ENCODE measurements around the gene GSK3B.

GSK3B gene

DNA sequence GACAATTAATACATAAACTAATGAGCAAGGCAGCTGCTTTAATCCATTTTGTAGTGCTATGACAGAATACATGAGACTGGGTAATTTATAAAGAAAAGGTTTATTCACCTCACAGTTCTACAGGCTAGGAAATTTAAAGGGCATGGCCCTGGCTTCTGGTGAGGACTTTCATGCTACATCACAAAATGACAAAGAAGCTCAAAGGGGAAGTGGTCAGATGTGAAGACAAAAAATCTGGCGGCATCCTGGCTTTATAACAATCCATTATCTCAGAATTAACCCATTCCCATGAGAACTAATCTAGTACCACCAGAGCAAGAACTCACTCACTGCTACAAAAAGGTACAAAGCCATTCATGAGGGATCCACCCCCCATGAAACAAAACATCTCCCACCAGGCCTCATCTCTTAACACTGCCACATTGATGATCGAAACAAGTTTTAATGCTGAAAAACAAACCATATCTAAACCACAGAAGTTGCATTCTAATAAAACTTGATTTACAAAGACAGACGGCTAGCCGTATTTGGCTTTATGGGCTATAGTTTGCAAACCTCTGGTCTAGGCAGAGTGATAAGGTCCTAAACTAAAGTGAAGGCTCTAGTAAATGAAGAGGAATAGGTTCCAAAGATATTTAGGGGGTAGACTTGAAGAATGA, 44.2 kb downstream of the GSK3B start:
- peaks cover 0 to 10% (median 3%) of the 10 kb centered on the region in 4 experiments for H3K36me3 ChIP-seq (ENCODE audit: control insufficient read depth in 4 of 4, insufficient read depth in 4 of 4, low read length in 3 of 4)
- peak in 2 of 3 donors; percentile 60 to 70 for DNase-seq
- peaks cover 1 to 21% (median 8%) of the 10 kb centered on the region in 5 experiments for H3K9me3 ChIP-seq (ENCODE audit: control extremely low read depth in 1 of 5, control insufficient read depth in 4 of 5, insufficient read depth in 2 of 5, low read depth in 1 of 5, low read length in 4 of 5)
- H3K4me1 ChIP-seq (ENCODE audit: control extremely low read depth in 1 of 4, control insufficient read depth in 4 of 4, insufficient read depth in 4 of 4, low read length in 3 of 4) = peaks cover 0 to 18% (median 10%) of the 10 kb centered on the region in 4 experiments
- ChIA-PET CTCF (no interaction called here), POLR2A (no interaction called here)
- WGBS (ENCODE audit: insufficient coverage) = 40% methylated on average over 2 of the region's 4 CpGs
- H3K4me3 ChIP-seq (ENCODE audit: control insufficient read depth in 1 of 7, extremely low read depth in 1 of 7, insufficient read depth in 4 of 7, low read depth in 2 of 7, low read length in 6 of 7) = no peak overlapping the region
- no peaks in the 10 kb centered on the region for H3K27me3 ChIP-seq (replicated peaks in 2 of 5; ENCODE audit: control insufficient read depth in 4 of 5, insufficient read depth in 5 of 5, low read length in 4 of 5)
- H3K27ac ChIP-seq (ENCODE audit: insufficient read depth in 1 of 2, low read depth in 1 of 2, low read length in 2 of 2, poor library complexity in 1 of 2, severe bottlenecking in 2 of 2) = no peak overlapping the region

DNA sequence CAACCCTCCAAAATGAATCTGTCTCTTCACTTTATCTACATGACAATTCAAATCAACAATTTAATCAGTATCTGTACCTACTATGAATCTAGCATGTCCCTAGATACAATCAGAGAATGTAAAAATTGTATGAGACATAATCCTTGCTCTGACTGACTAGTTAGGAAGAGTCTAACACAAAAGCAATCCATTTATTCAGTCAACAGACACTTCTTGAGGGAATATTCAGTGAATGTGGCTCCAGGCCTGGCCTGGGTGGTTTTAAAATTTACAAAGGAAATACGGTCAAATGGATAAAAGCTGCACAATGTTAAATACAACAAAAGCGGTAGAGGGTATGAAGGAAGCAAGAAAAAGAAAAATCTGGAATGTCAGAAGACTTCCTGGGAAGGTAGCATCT, 45.2 kb downstream of the GSK3B start:
- H3K27me3 ChIP-seq (replicated peaks in 2 of 5; ENCODE audit: control insufficient read depth in 4 of 5, insufficient read depth in 5 of 5, low read length in 4 of 5) = no peaks in the 10 kb centered on the region
- H3K9me3 ChIP-seq (ENCODE audit: control extremely low read depth in 1 of 5, control insufficient read depth in 4 of 5, insufficient read depth in 2 of 5, low read depth in 1 of 5, low read length in 4 of 5) = peaks cover 2 to 24% (median 8%) of the 10 kb centered on the region in 5 experiments
- POLR2A ChIA-PET = no interaction called here
- CTCF ChIA-PET = no interaction called here
- no peak overlapping the region for H3K27ac ChIP-seq (ENCODE audit: insufficient read depth in 1 of 2, low read depth in 1 of 2, low read length in 2 of 2, poor library complexity in 1 of 2, severe bottlenecking in 2 of 2)
- no peak for DNase-seq
- no peak overlapping the region for H3K4me3 ChIP-seq (ENCODE audit: control insufficient read depth in 1 of 7, extremely low read depth in 1 of 7, insufficient read depth in 4 of 7, low read depth in 2 of 7, low read length in 6 of 7)
- H3K4me1 ChIP-seq (ENCODE audit: control extremely low read depth in 1 of 4, control insufficient read depth in 4 of 4, insufficient read depth in 4 of 4, low read length in 3 of 4) = peaks cover 0 to 18% (median 10%) of the 10 kb centered on the region in 4 experiments
- peaks cover 0 to 9% (median 3%) of the 10 kb centered on the region in 4 experiments for H3K36me3 ChIP-seq (ENCODE audit: control insufficient read depth in 4 of 4, insufficient read depth in 4 of 4, low read length in 3 of 4)
- 50% methylated on average over 2 of the region's 2 CpGs for WGBS (ENCODE audit: insufficient coverage)

DNA sequence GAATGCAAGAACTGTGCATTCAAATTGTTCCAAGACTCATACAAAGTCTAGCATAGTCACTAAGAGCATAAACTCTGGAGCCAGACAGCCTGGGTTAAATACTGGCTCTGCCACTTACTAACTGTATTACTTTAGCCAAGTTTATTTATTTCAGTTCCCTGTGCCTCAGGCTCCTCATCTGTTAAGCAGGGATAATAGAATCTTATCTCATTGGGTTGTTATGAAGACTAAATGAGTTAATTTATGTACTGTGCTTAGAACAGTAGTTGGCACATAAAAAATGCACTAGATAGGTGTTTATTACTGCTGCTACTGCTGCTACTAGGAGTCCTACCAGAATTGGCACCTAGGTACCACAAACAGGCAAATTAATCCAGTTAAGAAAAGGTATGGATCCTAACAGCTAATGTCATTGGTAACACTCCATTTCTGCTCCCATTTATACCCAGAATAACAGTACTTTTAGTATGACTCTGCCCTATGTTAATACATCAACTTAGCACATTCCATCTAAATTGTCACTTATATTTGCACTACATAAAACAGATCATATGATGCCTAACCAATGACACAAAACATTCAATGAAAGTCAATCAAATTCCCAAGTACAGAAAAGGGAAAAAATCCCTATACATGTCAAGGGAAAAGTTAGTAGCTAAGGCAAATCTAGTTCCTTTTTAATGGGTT, 45.7 kb downstream of the GSK3B start:
- no peak for DNase-seq
- peaks cover 0 to 18% (median 10%) of the 10 kb centered on the region in 4 experiments for H3K4me1 ChIP-seq (ENCODE audit: control extremely low read depth in 1 of 4, control insufficient read depth in 4 of 4, insufficient read depth in 4 of 4, low read length in 3 of 4)
- POLR2A ChIA-PET = no interaction called here

DNA sequence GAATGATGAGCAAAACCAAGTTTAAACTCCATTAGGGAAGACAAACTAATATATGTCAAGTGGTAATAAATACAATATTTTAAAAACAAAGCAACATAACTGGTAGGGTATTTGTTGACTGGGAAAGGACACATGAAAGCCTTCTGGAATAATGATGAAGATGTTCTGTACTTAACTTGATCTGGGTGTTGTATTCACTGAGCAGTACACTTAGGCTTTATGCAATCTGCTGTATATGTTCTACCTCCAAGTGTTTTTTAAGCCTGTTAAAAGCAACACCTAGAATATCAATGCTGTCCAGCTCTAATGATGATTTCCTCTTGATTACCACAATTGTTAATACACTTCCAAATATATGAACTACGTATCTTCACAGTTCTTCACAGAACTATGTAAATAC, 46.6 kb downstream of the GSK3B start:
- Histone ChIP-seq H3K4me1 (ENCODE audit: control extremely low read depth in 1 of 4, control insufficient read depth in 4 of 4, insufficient read depth in 4 of 4, low read length in 3 of 4) (peaks cover 0 to 18% (median 10%) of the 10 kb centered on the region in 4 experiments), H3K27me3 (replicated peaks in 2 of 5; ENCODE audit: control insufficient read depth in 4 of 5, insufficient read depth in 5 of 5, low read length in 4 of 5) (no peaks in the 10 kb centered on the region), H3K36me3 (ENCODE audit: control insufficient read depth in 4 of 4, insufficient read depth in 4 of 4, low read length in 3 of 4) (peaks cover 0 to 7% (median 6%) of the 10 kb centered on the region in 4 experiments), H3K27ac (ENCODE audit: insufficient read depth in 1 of 2, low read depth in 1 of 2, low read length in 2 of 2, poor library complexity in 1 of 2, severe bottlenecking in 2 of 2) (no peak overlapping the region), H3K9me3 (ENCODE audit: control extremely low read depth in 1 of 5, control insufficient read depth in 4 of 5, insufficient read depth in 2 of 5, low read depth in 1 of 5, low read length in 4 of 5) (peaks cover 2 to 32% (median 14%) of the 10 kb centered on the region in 5 experiments), H3K4me3 (ENCODE audit: control insufficient read depth in 1 of 7, extremely low read depth in 1 of 7, insufficient read depth in 4 of 7, low read depth in 2 of 7, low read length in 6 of 7) (no peak overlapping the region)
- no CpG with 5 or more reads among the region's 1 CpG for WGBS (ENCODE audit: insufficient coverage)
- POLR2A ChIA-PET = no interaction called here
- DNase-seq = no peak
- CTCF ChIA-PET = no interaction called here

More for the DNA sequence above, 45.7 kb downstream of the GSK3B start:
- H3K36me3 ChIP-seq (ENCODE audit: control insufficient read depth in 4 of 4, insufficient read depth in 4 of 4, low read length in 3 of 4) = peaks cover 0 to 7% (median 4%) of the 10 kb centered on the region in 4 experiments
- no peaks in the 10 kb centered on the region for H3K27me3 ChIP-seq (replicated peaks in 2 of 5; ENCODE audit: control insufficient read depth in 4 of 5, insufficient read depth in 5 of 5, low read length in 4 of 5)
- no peak overlapping the region for H3K4me3 ChIP-seq (ENCODE audit: control insufficient read depth in 1 of 7, extremely low read depth in 1 of 7, insufficient read depth in 4 of 7, low read depth in 2 of 7, low read length in 6 of 7)
- CTCF ChIA-PET = no interaction called here
- no peak overlapping the region for H3K27ac ChIP-seq (ENCODE audit: insufficient read depth in 1 of 2, low read depth in 1 of 2, low read length in 2 of 2, poor library complexity in 1 of 2, severe bottlenecking in 2 of 2)
- peaks cover 2 to 24% (median 12%) of the 10 kb centered on the region in 5 experiments for H3K9me3 ChIP-seq (ENCODE audit: control extremely low read depth in 1 of 5, control insufficient read depth in 4 of 5, insufficient read depth in 2 of 5, low read depth in 1 of 5, low read length in 4 of 5)

DNA sequence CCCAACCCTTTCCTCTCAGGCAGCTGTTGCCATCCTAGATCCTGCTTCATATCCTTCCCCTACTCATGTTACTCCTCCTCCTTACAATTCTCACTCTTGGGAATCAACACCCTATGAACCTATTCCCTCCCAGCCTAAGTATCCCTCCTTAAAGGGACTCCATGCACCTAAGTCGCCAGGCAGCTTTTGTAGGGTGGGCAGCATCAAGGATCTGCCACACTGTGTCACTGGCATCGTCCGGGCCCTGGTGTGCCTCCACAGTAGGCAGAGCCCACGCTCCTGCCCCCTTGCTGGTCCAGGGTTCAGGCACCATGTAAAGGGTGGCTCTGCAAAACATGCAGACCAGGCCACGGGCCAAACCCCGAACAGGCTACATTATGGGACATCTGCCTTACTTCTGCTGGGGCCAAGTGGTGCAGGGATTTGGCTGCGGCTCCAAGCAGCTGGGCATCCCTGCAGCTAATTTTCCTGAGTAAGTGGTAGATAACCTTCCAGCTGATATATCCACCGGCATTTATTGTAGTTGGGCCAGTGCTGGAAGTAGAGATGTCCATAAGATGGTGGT, 53.4 kb downstream of the GSK3B start:
- Histone ChIP-seq H3K4me1 (ENCODE audit: control extremely low read depth in 1 of 4, control insufficient read depth in 4 of 4, insufficient read depth in 4 of 4, low read length in 3 of 4) (no peaks in the 10 kb centered on the region), H3K9me3 (ENCODE audit: control extremely low read depth in 1 of 5, control insufficient read depth in 4 of 5, insufficient read depth in 2 of 5, low read depth in 1 of 5, low read length in 4 of 5) (peaks cover 8 to 86% (median 47%) of the 10 kb centered on the region in 5 experiments), H3K4me3 (ENCODE audit: control insufficient read depth in 1 of 7, extremely low read depth in 1 of 7, insufficient read depth in 4 of 7, low read depth in 2 of 7, low read length in 6 of 7) (no peak overlapping the region), H3K36me3 (ENCODE audit: control insufficient read depth in 4 of 4, insufficient read depth in 4 of 4, low read length in 3 of 4) (peaks cover 6 to 35% (median 16%) of the 10 kb centered on the region in 4 experiments), H3K27me3 (replicated peaks in 2 of 5; ENCODE audit: control insufficient read depth in 4 of 5, insufficient read depth in 5 of 5, low read length in 4 of 5) (no peaks in the 10 kb centered on the region), H3K27ac (ENCODE audit: insufficient read depth in 1 of 2, low read depth in 1 of 2, low read length in 2 of 2, poor library complexity in 1 of 2, severe bottlenecking in 2 of 2) (no peak overlapping the region)
- no peak for DNase-seq
- CTCF ChIA-PET = interaction anchor here (1.4 kb wide), 1 partner anchor 106 kb away, joined by 3 read pairs; no protein-coding TSS in a partner anchor
- 100% methylated on average over 7 of the region's 8 CpGs for WGBS (ENCODE audit: insufficient coverage)
- POLR2A ChIA-PET = no interaction called here

DNA sequence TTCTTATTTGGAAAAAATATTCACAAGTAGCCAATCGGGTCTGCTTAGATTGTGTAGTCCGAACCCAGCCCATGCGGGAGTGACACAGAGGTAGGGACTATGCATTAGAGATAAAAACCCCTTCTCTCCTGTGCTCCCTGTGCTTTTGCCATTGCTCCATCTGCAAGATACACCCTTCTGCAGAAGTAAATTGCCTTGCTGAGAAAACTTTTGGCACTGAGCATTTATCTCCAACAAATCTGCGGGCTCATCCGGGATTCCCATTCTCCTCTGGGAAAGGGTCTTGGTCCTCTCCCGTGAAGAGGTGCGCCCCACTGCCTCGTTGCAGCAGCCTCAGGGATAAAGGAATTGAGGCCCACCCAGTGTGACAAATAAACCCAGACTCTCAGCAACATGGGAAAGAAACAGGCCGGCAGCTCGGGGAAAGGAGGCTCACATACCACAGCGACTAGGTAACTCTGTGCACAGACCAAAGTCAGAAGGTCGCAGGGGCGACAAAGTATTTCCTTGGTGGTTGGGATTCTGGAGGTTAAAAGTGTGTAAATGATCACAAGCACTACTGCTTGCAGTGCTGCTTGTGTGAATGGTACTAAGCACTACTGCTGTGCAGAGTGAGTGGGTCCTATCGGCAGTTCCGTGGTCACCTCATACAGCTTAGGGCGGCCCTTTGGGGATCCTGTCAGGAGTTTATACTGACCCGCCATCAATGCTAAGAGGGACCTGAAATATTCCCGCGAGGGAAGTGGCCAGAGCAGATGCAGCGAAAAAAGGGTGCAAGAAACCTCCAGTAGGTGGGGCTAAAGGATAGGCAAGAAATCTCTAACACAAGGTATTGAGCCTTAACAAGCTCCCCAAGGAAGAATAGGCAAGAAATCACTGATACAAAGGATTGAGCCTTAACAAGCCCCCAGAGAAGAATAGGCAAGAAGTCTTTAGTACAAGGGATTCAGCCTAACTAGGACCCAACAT, 54.3 kb downstream of the GSK3B start:
- Histone ChIP-seq H3K4me3 (ENCODE audit: control insufficient read depth in 1 of 7, extremely low read depth in 1 of 7, insufficient read depth in 4 of 7, low read depth in 2 of 7, low read length in 6 of 7) (no peak overlapping the region), H3K27ac (ENCODE audit: insufficient read depth in 1 of 2, low read depth in 1 of 2, low read length in 2 of 2, poor library complexity in 1 of 2, severe bottlenecking in 2 of 2) (no peak overlapping the region), H3K36me3 (ENCODE audit: control insufficient read depth in 4 of 4, insufficient read depth in 4 of 4, low read length in 3 of 4) (peaks cover 6 to 36% (median 16%) of the 10 kb centered on the region in 4 experiments), H3K27me3 (replicated peaks in 2 of 5; ENCODE audit: control insufficient read depth in 4 of 5, insufficient read depth in 5 of 5, low read length in 4 of 5) (no peaks in the 10 kb centered on the region), H3K4me1 (ENCODE audit: control extremely low read depth in 1 of 4, control insufficient read depth in 4 of 4, insufficient read depth in 4 of 4, low read length in 3 of 4) (no peaks in the 10 kb centered on the region), H3K9me3 (ENCODE audit: control extremely low read depth in 1 of 5, control insufficient read depth in 4 of 5, insufficient read depth in 2 of 5, low read depth in 1 of 5, low read length in 4 of 5) (peaks cover 7 to 86% (median 46%) of the 10 kb centered on the region in 5 experiments)
- ChIA-PET POLR2A (interaction anchor here (0.7 kb wide), 1 partner anchor 146 kb away, joined by 3 read pairs; no protein-coding TSS in a partner anchor), CTCF (interaction anchor here (1.5 kb wide), 1 partner anchor 148 kb away, joined by 4 read pairs; no protein-coding TSS in a partner anchor)
- peak in 2 of 3 donors; percentile 20 for DNase-seq
- 95% methylated on average over 17 of the region's 20 CpGs for WGBS (ENCODE audit: insufficient coverage)
